Measurements from ENCODE around the gene PLCG1. TPM values are rescaled to one million over a fixed set of nuclear protein-coding genes. Genes with fewer than 3 reads are reported as not detected.

Gene PLCG1
- total and polyA plus RNA-seq, 2 donors (not counting 3 experiments of a cell fraction or from before 2014, with no cell fraction given), result 164 to 224 TPM

- intact Hi-C loops (cut with micrococcal nuclease), result loop anchor here (1.0 to 10.0 kb wide), 2 partner anchors 9 to 554 kb away; no protein-coding TSS in a partner anchor
- peaks cover 87% of the 10 kb centered on the region for H3K79me2 ChIP-seq (ENCODE audit: control insufficient read depth, insufficient read depth, low read length)
- no peaks in the 10 kb centered on the region for H3K27me3 ChIP-seq (ENCODE audit: control insufficient read depth in 2 of 2, insufficient read depth in 2 of 2, low read length in 2 of 2)
- TSS peak; percentile 64 for BruUV-seq (replicated peaks)
- ChIA-PET POLR2A (interaction anchor here (0.6 kb wide), 1 partner anchor 268 kb away, joined by 3 read pairs; no protein-coding TSS in a partner anchor), CTCF (interaction anchor here (1.1 to 2.9 kb wide), 8 partner anchors 9 to 199 kb away, joined by 3 to 19 read pairs (median 5); partner anchors contain the start of gene LPIN3)
- H2AFZ ChIP-seq (ENCODE audit: low read depth, low read length), result no peak overlapping the region
- no peak overlapping the region for H3K4me3 ChIP-seq (replicated peaks in 1 of 3; ENCODE audit: insufficient read depth in 1 of 3, low read depth in 1 of 3, low read length in 3 of 3)
- DNase-seq (ENCODE audit: low read depth, low spot score) (peak; percentile 86), FAIRE-seq (peak; percentile 92)
- dilution Hi-C loops (cut with MboI; ENCODE audit: extremely low pct_ligation_motif_present, low sequenced_read_pairs), result no loop called here
- no peaks in the 10 kb centered on the region for H3K9me3 ChIP-seq (replicated peaks; ENCODE audit: control insufficient read depth, insufficient read depth, low read length)
- peaks cover 0 to 4% of the 10 kb centered on the region in 2 experiments for H3K36me3 ChIP-seq (ENCODE audit: control insufficient read depth in 2 of 2, extremely low read depth in 1 of 2, insufficient read depth in 2 of 2, low read length in 2 of 2)
- H3K4me2 ChIP-seq (ENCODE audit: insufficient read depth, low read length), result peak overlapping the region; percentile 49
- H3K4me1 ChIP-seq (ENCODE audit: control insufficient read depth, extremely low read depth, insufficient read depth, low read length), result peaks cover 67% of the 10 kb centered on the region
- peak overlapping the region; percentile 68 for H3K9ac ChIP-seq (replicated peaks; ENCODE audit: extremely low read depth, insufficient read depth, low read length)
- peak; percentile 73 for TF ChIP-seq POLR2AphosphoS5 (IDR thresholded peaks at IDR 0.05; ENCODE audit: insufficient read depth, low read depth, low read length)
- TF ChIP-seq CTCF (IDR thresholded peaks at IDR 0.05; ENCODE audit: extremely low read depth in 1 of 2, insufficient read depth in 1 of 2, low read depth in 1 of 2, low read length in 2 of 2), result no peak
- TF ChIP-seq FOS (IDR thresholded peaks at IDR 0.05; ENCODE audit: borderline replicate concordance, insufficient read depth, low read length), result no peak
- TF ChIP-seq EZH2 (IDR thresholded peaks at IDR 0.05; ENCODE audit: borderline replicate concordance, low read depth, low read length, severe bottlenecking), result no peak
- TF ChIP-seq MAX (IDR thresholded peaks at IDR 0.05; ENCODE audit: insufficient read depth, insufficient read length), result peak; percentile 41
- peak; percentile 32 for TF ChIP-seq POLR2A (IDR thresholded peaks at IDR 0.05; ENCODE audit: low read depth, low read length)
- TF ChIP-seq MYC (IDR thresholded peaks at IDR 0.05; ENCODE audit: low read depth, low read length), result peak; percentile 79
- no peak for TF ChIP-seq GATA2 (IDR thresholded peaks at IDR 0.05; ENCODE audit: insufficient read depth, insufficient read length, low read depth, low read length)
- TF ChIP-seq JUN (IDR thresholded peaks at IDR 0.05; ENCODE audit: borderline replicate concordance, insufficient read depth, insufficient read length, low read depth), result peak; percentile 62
- peak overlapping the region; percentile 86 for H3K27ac ChIP-seq (ENCODE audit: insufficient read depth, low read depth, low read length)
- H4K20me1 ChIP-seq (replicated peaks; ENCODE audit: control insufficient read depth, extremely low read depth, insufficient read depth, low read length), result no peaks in the 10 kb centered on the region
- no peaks in the 10 kb centered on the region for H3K9me1 ChIP-seq (replicated peaks; ENCODE audit: control insufficient read depth, extremely low read depth, insufficient read depth, low read length)
These were observed 3.9 kb downstream of the PLCG1 start for GRCh38 chr20:41141153-41141815.

All from endothelial cell of umbilical vein (primary cell).